ENCODE measurements around the gene ARHGAP35.

The ARHGAP35 gene

DNA sequence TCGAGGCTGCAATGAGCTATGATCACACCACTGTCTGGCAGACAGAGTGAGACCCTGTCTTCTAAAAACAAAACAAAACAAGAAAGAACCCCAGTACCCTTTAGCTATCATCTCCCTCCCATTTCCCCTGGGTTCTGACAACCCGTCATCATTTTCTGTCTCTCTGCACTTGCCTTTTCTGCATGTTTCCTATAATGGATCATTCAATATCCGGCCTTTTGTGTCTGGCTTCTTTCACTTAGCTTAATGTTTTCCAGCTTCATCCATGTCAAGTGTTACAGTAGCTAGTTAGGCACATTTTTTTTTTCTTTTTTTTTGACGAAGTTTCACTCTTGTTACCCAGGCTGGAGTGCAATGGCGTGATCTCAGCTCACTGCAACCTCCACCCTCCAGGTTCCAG is 26.7 kb upstream of the ARHGAP35 start:
- H3K27ac ChIP-seq: no peak overlapping the region
- no peak overlapping the region for H3K4me3 ChIP-seq
- no peak for DNase-seq (ENCODE audit: low spot score)
- TF ChIP-seq CTCF (IDR thresholded peaks at IDR 0.05): no peak

GRCh38 chr19:46834984-46835383 is 25.8 kb upstream of the ARHGAP35 start:
- TF ChIP-seq CTCF (IDR thresholded peaks at IDR 0.05): no peak
- no peak for DNase-seq (ENCODE audit: low spot score)

GRCh38 chr19:46838160-46838559 is 22.6 kb upstream of the ARHGAP35 start:
- Histone ChIP-seq H3K27ac (no peak overlapping the region), H3K4me3 (no peak overlapping the region)
- no peak for DNase-seq (ENCODE audit: low spot score)
- no peak for TF ChIP-seq CTCF (IDR thresholded peaks at IDR 0.05)

More at GRCh38 chr19:46834984-46835383, 25.8 kb upstream of the ARHGAP35 start:
- Histone ChIP-seq H3K27ac (peak overlapping the region in 1 of 2 donors; percentile 32), H3K4me3 (no peak overlapping the region)

DNA sequence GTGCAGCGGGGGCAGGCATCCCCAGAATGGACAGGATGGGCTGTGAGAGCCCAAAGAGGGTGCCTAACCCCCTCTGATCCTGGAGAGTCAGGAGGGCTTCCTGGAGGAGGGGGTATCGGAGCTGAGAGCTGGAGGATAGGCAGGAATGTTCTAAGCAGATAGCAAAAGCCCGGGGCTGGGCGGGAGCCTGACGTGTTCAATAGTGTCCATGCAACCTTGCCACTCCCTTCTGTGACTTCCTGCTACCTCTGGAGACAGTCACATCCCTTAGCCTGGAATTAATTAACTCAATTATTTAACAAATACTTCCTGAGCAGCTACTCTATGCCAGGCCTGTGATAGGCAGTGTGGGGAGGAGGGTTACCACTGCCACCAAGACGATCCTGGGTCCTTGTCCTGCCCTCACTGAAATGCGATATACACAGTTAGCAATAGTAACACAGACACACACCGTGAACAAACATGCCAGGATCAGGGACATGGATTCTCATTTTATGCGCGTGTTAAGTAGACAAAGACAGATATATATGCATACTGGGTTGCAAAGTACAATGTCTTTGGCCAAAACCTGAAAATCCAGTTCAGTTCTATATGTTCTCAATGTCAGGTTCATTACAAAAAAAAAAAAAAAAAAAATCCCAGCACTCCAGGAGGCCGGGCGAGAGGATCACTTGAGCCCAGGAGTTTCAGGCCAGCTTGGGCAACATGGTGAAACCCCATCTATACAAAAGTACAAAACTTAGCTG is 20.9 kb upstream of the ARHGAP35 start:
- Histone ChIP-seq H3K4me3 (no peak overlapping the region), H3K27ac (peak overlapping the region; percentile 79 to 94)
- DNase-seq (ENCODE audit: low spot score): no peak
- TF ChIP-seq CTCF (IDR thresholded peaks at IDR 0.05): no peak

- peak; percentile 90 for TF ChIP-seq CTCF (IDR thresholded peaks at IDR 0.05)
- Histone ChIP-seq H3K27ac (peak overlapping the region; percentile 79 to 94), H3K4me3 (no peak overlapping the region)
- DNase-seq (ENCODE audit: low spot score): no peak
Observed at GRCh38 chr19:46840498-46840942, 20.3 kb upstream of the ARHGAP35 start.

DNA sequence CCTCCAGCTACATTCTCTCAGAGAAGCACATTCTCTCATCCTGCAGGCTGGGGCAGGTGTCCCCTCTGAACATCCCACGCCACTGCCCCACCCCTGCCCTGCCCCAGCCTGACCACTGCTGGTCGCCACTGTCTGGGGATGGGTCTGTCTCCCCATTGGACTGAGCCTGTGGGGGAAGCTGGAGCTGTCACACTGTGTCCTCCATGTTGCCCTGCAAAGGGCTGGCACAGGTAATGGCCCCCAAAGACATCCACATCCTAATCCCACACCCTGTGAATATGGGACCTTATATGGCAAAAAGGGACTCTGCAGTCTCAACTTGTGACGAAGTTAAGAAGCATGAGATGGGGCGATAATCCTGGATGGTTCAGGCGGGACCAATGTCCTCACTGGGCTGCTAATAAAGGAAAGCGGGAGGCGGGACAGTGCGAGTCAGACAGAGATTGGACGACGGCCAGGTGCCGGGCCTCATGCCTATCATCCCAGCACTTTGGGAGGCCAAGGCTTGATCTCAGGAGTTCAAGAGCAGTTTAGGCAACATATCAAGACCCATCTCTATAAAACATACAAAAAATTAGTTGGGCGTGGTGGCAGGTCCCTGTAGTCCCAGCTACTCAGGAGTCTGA is 19.2 kb upstream of the ARHGAP35 start:
- H3K27ac ChIP-seq: peak overlapping the region; percentile 79 to 94
- H3K4me3 ChIP-seq: no peak overlapping the region
- peak; percentile 91 for DNase-seq (ENCODE audit: low spot score)
- TF ChIP-seq CTCF (IDR thresholded peaks at IDR 0.05): no peak

GRCh38 chr19:46842791-46843190 is 18.0 kb upstream of the ARHGAP35 start:
- no peak for TF ChIP-seq CTCF (IDR thresholded peaks at IDR 0.05)
- Histone ChIP-seq H3K4me3 (no peak overlapping the region), H3K27ac (peak overlapping the region; percentile 79 to 94)
- no peak for DNase-seq (ENCODE audit: low spot score)

Measured in coronary artery (tissue), 2 donors.